Left lung (tissue), 10 donors: ENCODE data around the gene USP19. TPM values are rescaled to one million over a fixed set of nuclear protein-coding genes. Genes with fewer than 3 reads are reported as not detected.

Source experiments
- ATAC-seq: fragments of 200-7000 bp; cut with Tn5 transposase; one replicate; pipeline ENCODE4 v1.9.1; 2020; ENCODE audit warnings: moderate library complexity
- DNase-seq, 4 donors: peaks; one replicate each; pipeline ENCODE4 v3.0.0-alpha.2; 2013 to 2020
- H3K27ac ChIP-seq, 2 donors: fragments of 200-600 bp; sonication (generic) in 1 of 2; one replicate each; pipeline versions ENCODE4 v1.5.0 to v1.8.0; 2020 to 2021
- H3K27me3 ChIP-seq, 2 donors: fragments of 200-600 bp; sonication (generic) in 1 of 2; one replicate each; pipeline versions ENCODE4 v1.5.0 to v1.8.0; 2020 to 2021
- H3K36me3 ChIP-seq, 2 donors: fragments of 200-600 bp; sonication (generic) in 1 of 2; one replicate each; pipeline versions ENCODE4 v1.5.0 to v1.8.0; 2020 to 2021
- H3K4me1 ChIP-seq, 2 donors: fragments of 200-600 bp; one replicate each; pipeline ENCODE4 v1.8.0; 2021
- H3K4me3 ChIP-seq, 2 donors: fragments of 200-600 bp; sonication (generic) in 1 of 2; one replicate each; pipeline versions ENCODE4 v1.5.0 to v1.8.0; 2020 to 2021; ENCODE audit warnings: mild to moderate bottlenecking in 1 of 2
- H3K9me3 ChIP-seq, 2 donors: fragments of 200-600 bp; sonication (generic) in 1 of 2; one replicate each; pipeline versions ENCODE4 v1.5.0 to v1.8.0; 2020 to 2021
- intact Hi-C, 2 donors: fragments of 100-400 bp; cut with DNase I; formaldehyde crosslinking; loops; one replicate each; pipeline versions ENCODE4 v1.11.2 to v1.14.2; 2022
- polyA plus RNA-seq, 6 donors: library from polyadenylated mRNA; unstranded; fragments of 120-200 nt; gene quantifications; one replicate each; pipeline ENCODE4 v1.2.1, GENCODE V29; 2013; ENCODE audit not compliant: insufficient read length in 6 of 6
- total RNA-seq, 2 donors: library from RNA; stranded (reverse); fragmentation: NEBNext Ultra II Directional; extraction: Animal tissue kit (Norgen Biotek cat#: 25700); gene quantifications; one replicate each; pipeline ENCODE4 v1.2.1, GENCODE V29; 2021
- TF ChIP-seq, protein P1 (sequence below), 2 donors: fragments of 200-600 bp; sonication (generic) in 1 of 2; IDR thresholded peaks; one replicate each; pipeline versions ENCODE4 v1.5.0 to v1.8.0; 2021; ENCODE audit warnings: antibody characterized with exemption in 2 of 2
- donor health status: DM: no; HTN: yes; CAD: no.
- donor health status: DM: no; HTN: no; CAD: no.

The USP19 gene
- total and polyA plus RNA-seq, 8 donors, result 42.8 to 55.0 (median 49.8) TPM

DNA sequence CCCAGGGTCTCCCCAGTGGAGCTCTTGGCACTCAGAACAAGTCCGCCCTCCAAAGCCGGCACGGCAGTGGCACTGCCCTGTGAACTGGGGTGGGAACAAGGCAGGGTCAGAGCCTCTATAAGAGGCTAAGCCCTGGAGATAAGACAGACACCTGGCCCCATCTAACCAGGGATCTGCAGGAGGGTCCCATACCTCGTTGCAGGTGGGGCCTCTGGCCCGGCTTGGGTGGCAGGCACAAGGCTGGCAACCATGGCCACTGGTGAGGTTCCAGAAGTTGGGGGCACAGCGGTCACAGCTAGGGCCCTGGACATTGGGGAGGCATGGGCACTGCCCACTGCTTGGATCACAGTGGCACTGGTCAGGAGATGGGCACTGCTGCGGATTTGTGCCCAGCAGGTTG, 3.6 kb upstream of the USP19 start:
- intact Hi-C loops, result no loop called here
- Histone ChIP-seq H3K4me1 (peaks cover 8 to 11% of the 10 kb centered on the region in 2 donors), H3K4me3 (no peak overlapping the region), H3K27me3 (no peaks in the 10 kb centered on the region), H3K27ac (no peak overlapping the region), H3K9me3 (no peaks in the 10 kb centered on the region), H3K36me3 (peaks cover 0 to 80% of the 10 kb centered on the region in 2 donors)
- ATAC-seq (no peak), DNase-seq (no peak)
- TF ChIP-seq, protein P1, sequence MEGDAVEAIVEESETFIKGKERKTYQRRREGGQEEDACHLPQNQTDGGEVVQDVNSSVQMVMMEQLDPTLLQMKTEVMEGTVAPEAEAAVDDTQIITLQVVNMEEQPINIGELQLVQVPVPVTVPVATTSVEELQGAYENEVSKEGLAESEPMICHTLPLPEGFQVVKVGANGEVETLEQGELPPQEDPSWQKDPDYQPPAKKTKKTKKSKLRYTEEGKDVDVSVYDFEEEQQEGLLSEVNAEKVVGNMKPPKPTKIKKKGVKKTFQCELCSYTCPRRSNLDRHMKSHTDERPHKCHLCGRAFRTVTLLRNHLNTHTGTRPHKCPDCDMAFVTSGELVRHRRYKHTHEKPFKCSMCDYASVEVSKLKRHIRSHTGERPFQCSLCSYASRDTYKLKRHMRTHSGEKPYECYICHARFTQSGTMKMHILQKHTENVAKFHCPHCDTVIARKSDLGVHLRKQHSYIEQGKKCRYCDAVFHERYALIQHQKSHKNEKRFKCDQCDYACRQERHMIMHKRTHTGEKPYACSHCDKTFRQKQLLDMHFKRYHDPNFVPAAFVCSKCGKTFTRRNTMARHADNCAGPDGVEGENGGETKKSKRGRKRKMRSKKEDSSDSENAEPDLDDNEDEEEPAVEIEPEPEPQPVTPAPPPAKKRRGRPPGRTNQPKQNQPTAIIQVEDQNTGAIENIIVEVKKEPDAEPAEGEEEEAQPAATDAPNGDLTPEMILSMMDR (IDR thresholded peaks at IDR 0.05), result no peak

DNA sequence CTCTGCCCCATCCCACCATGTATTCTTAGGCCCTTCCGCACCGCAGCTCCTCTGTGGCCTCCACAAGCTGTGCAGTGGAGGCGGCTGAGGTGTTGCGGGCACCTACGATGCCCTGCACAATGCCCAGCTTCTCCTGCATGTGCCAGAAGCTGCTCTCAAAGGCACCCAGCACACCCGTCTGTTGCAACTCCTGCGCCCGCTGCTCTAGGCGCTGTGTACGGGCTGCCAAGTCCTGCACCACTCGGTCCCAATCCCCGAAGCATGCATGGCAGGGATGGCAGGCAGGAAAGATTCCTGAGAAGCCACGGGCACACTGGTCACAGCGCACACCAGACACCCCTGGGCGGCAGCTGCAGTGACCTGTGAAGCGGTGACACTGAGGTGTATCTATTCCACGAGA, 3.1 kb upstream of the USP19 start:
- intact Hi-C loops, result no loop called here
- peaks cover 0 to 82% of the 10 kb centered on the region in 2 donors for H3K36me3 ChIP-seq

DNA sequence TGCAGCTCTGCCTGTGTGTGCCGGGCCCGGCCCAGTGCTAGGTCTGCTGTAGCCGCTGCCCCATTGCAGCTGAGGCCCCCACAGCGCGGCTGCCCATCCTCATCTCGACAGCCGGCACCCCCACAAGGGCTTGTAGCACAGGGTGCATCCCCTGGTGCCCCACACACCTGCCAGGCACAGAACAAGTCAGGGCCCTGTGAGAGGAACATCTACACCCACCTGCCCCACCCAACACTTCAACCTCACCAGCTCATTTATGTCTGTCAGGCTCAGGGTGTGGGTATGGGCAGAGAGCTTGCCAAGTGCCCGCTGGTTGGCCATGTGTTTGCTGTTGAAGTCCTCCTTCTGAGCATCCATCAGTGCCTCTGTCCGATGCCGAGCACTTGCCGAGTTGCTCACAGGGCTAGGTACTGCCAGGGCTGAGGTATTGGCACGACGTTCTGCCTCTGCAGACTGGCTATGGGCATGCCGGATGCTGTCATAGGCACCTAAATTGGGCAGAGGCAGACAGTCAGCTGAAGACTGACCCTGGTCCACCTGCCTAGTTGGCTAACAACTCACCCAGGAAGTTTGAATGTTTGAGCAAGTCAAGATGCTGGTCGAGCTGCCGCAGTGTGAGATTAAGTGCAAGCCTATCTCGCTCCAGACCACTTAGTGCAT, 2.4 kb upstream of the USP19 start:
- ATAC-seq (no peak), DNase-seq (no peak)
- Histone ChIP-seq H3K9me3 (no peaks in the 10 kb centered on the region), H3K4me3 (no peak overlapping the region), H3K4me1 (peaks cover 12 to 18% of the 10 kb centered on the region in 2 donors), H3K36me3 (peaks cover 0 to 82% of the 10 kb centered on the region in 2 donors), H3K27ac (no peak overlapping the region), H3K27me3 (no peaks in the 10 kb centered on the region)
- TF ChIP-seq, protein P1 (IDR thresholded peaks at IDR 0.05), result no peak
- intact Hi-C loops, result no loop called here

More for the DNA sequence above, 3.1 kb upstream of the USP19 start:
- no peak for DNase-seq
- TF ChIP-seq, protein P1 (IDR thresholded peaks at IDR 0.05), result no peak
- no peaks in the 10 kb centered on the region for H3K27me3 ChIP-seq
- H3K4me1 ChIP-seq, result peaks cover 12 to 16% of the 10 kb centered on the region in 2 donors
- no peak overlapping the region for H3K4me3 ChIP-seq
- no peaks in the 10 kb centered on the region for H3K9me3 ChIP-seq
- no peak overlapping the region for H3K27ac ChIP-seq
- ATAC-seq, result no peak

DNA sequence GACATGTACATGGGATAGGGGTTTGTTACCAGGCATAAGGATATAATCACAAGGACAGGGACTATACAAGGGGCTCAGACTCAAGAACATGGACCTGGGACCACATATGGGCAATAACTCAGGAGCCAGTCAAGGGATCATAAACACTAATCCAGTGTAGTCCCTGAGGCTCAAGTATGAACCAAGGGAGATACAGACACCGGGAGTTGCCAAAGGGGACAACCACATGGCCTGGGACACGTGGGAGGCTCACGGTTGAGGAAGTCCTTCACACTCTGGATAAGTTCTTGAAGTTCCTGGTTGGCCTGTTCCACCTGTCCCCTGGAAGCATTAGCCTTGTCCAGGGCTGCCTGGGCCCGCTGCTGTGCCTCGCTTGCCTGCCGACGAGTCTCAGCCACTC, 1.8 kb upstream of the USP19 start:
- Histone ChIP-seq H3K4me1 (peaks cover 12 to 18% of the 10 kb centered on the region in 2 donors), H3K27ac (no peak overlapping the region), H3K36me3 (peaks cover 0 to 83% of the 10 kb centered on the region in 2 donors), H3K27me3 (no peaks in the 10 kb centered on the region), H3K9me3 (no peaks in the 10 kb centered on the region), H3K4me3 (no peak overlapping the region)
- ATAC-seq (no peak), DNase-seq (peak in 1 of 4 donors; percentile 28)
- TF ChIP-seq, protein P1 (IDR thresholded peaks at IDR 0.05), result no peak
- intact Hi-C loops, result no loop called here

DNA sequence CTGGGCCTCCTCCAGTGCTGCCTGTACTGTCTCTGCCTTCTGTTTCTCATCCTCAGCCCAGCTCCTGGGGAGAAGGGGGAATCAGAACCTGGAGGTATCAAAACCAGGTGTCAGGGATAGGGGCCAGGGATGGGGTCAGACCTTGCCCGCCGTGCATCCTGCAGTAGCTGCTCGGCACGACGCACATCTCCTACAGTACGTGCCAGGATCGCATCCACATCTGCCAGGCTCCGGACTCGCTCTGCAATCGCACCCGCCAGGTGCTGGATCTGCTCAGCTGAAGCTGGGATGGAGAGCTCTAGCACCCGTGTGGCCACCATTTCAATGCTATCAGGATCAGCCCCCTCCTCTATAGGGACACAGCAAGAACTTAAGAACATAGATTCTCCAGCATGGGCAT, 1.4 kb upstream of the USP19 start:
- DNase-seq (peak in 1 of 4 donors; percentile 69), ATAC-seq (no peak)
- no peak overlapping the region for H3K4me3 ChIP-seq
- H3K36me3 ChIP-seq, result peaks cover 0 to 83% of the 10 kb centered on the region in 2 donors
- no peaks in the 10 kb centered on the region for H3K27me3 ChIP-seq
- intact Hi-C loops, result no loop called here
- no peak overlapping the region for H3K27ac ChIP-seq
- peaks cover 12 to 18% of the 10 kb centered on the region in 2 donors for H3K4me1 ChIP-seq
- TF ChIP-seq, protein P1 (IDR thresholded peaks at IDR 0.05), result no peak
- no peaks in the 10 kb centered on the region for H3K9me3 ChIP-seq
